ENCODE results near the gene DLD. TPM values are rescaled to one million over a fixed set of nuclear protein-coding genes. Genes with fewer than 3 reads are reported as not detected.
"Not testable (repeated sequence)": the region's sequence is repeated elsewhere in the genome, so short reads cannot be mapped to it uniquely, and the experiment has no call there.

Gene DLD
- polyA plus RNA-seq, 3 donors = 131 to 138 (median 135) TPM

GRCh38 chr7:107939573-107940489 lies 48.8 kb downstream of the DLD start:
- no peak for DNase-seq (ENCODE audit: low read depth in 3 of 3, low spot score in 2 of 3)

- no peak for DNase-seq (ENCODE audit: low read depth in 3 of 3, low spot score in 2 of 3)
These were observed 50.0 kb downstream of the DLD start for GRCh38 chr7:107940951-107941350.

- no peak for DNase-seq (ENCODE audit: low read depth in 3 of 3, low spot score in 2 of 3)
These were observed 52.0 kb downstream of the DLD start for GRCh38 chr7:107943018-107943417.

- no peak for DNase-seq (ENCODE audit: low read depth in 3 of 3, low spot score in 2 of 3)
These were observed 53.6 kb downstream of the DLD start for GRCh38 chr7:107944411-107945169.

GRCh38 chr7:107945332-107945731 lies 54.3 kb downstream of the DLD start:
- DNase-seq (ENCODE audit: low read depth in 3 of 3, low spot score in 2 of 3) = no peak

GRCh38 chr7:107946451-107946850 lies 55.5 kb downstream of the DLD start:
- DNase-seq (ENCODE audit: low read depth in 3 of 3, low spot score in 2 of 3) = no peak

- DNase-seq (ENCODE audit: low read depth in 3 of 3, low spot score in 2 of 3) = no peak
These were observed 55.9 kb downstream of the DLD start for GRCh38 chr7:107946881-107947280.

- no peak for DNase-seq (ENCODE audit: low read depth in 3 of 3, low spot score in 2 of 3)
These were observed 57.9 kb downstream of the DLD start for GRCh38 chr7:107948645-107949442.

- no peak for DNase-seq (ENCODE audit: low read depth in 3 of 3, low spot score in 2 of 3)
These were observed 58.5 kb downstream of the DLD start for GRCh38 chr7:107949443-107949935.

GRCh38 chr7:107951172-107951787 lies 60.3 kb downstream of the DLD start:
- DNase-seq (ENCODE audit: low read depth in 3 of 3, low spot score in 2 of 3) = no peak

- DNase-seq (ENCODE audit: low read depth in 3 of 3, low spot score in 2 of 3) = no peak
These were observed 60.9 kb downstream of the DLD start for GRCh38 chr7:107951896-107952295.

- DNase-seq (ENCODE audit: low read depth in 3 of 3, low spot score in 2 of 3) = no peak
These were observed 62.4 kb downstream of the DLD start for GRCh38 chr7:107953265-107953923.

GRCh38 chr7:107953924-107954303 lies 62.9 kb downstream of the DLD start:
- no peak for DNase-seq (ENCODE audit: low read depth in 3 of 3, low spot score in 2 of 3)

GRCh38 chr7:107955394-107955793 lies 64.4 kb downstream of the DLD start:
- no peak for DNase-seq (ENCODE audit: low read depth in 3 of 3, low spot score in 2 of 3)

- DNase-seq (ENCODE audit: low read depth in 3 of 3, low spot score in 2 of 3) = not testable (repeated sequence)
These were observed 66.0 kb downstream of the DLD start for GRCh38 chr7:107956950-107957349.

GRCh38 chr7:107957436-107957835 lies 66.5 kb downstream of the DLD start:
- no peak for DNase-seq (ENCODE audit: low read depth in 3 of 3, low spot score in 2 of 3)

- DNase-seq (ENCODE audit: low read depth in 3 of 3, low spot score in 2 of 3) = no peak
These were observed 68.0 kb downstream of the DLD start for GRCh38 chr7:107958764-107959526.

GRCh38 chr7:107959527-107959898 lies 68.5 kb downstream of the DLD start:
- no peak for DNase-seq (ENCODE audit: low read depth in 3 of 3, low spot score in 2 of 3)

GRCh38 chr7:107960272-107960671 lies 69.3 kb downstream of the DLD start:
- no peak for DNase-seq (ENCODE audit: low read depth in 3 of 3, low spot score in 2 of 3)
